ENCODE data around the gene NRM.
"Not testable (repeated sequence)": the region's sequence is repeated elsewhere in the genome, so short reads cannot be mapped to it uniquely, and the experiment has no call there.

NRM gene

GRCh38 chr6:30683183-30683979, 7.4 kb downstream of the NRM start:
- DNase-seq (ENCODE audit: low read depth in 1 of 2, low spot score in 1 of 2), result no peak
- in situ Hi-C loops (cut with HindIII; ENCODE audit: low pct_unique_long_range_greater_than_20kb, low sequenced_read_pairs), result no loop called here
- TF ChIP-seq JUND (IDR thresholded peaks at IDR 0.05; ENCODE audit: low read depth), result no peak

- in situ Hi-C loops (cut with HindIII; ENCODE audit: low pct_unique_long_range_greater_than_20kb, low sequenced_read_pairs), result no loop called here
- TF ChIP-seq JUND (IDR thresholded peaks at IDR 0.05; ENCODE audit: low read depth), result no peak
- DNase-seq (ENCODE audit: low read depth in 1 of 2, low spot score in 1 of 2), result no peak
Observed at GRCh38 chr6:30682143-30683117, 8.4 kb downstream of the NRM start.

GRCh38 chr6:30681766-30682142, 9.0 kb downstream of the NRM start:
- no peak for TF ChIP-seq JUND (IDR thresholded peaks at IDR 0.05; ENCODE audit: low read depth)
- in situ Hi-C loops (cut with HindIII; ENCODE audit: low pct_unique_long_range_greater_than_20kb, low sequenced_read_pairs), result no loop called here
- no peak for DNase-seq (ENCODE audit: low read depth in 1 of 2, low spot score in 1 of 2)

- in situ Hi-C loops (cut with HindIII; ENCODE audit: low pct_unique_long_range_greater_than_20kb, low sequenced_read_pairs), result no loop called here
- no peak for TF ChIP-seq JUND (IDR thresholded peaks at IDR 0.05; ENCODE audit: low read depth)
- no peak for DNase-seq (ENCODE audit: low read depth in 1 of 2, low spot score in 1 of 2)
Observed at GRCh38 chr6:30679765-30680535, 10.8 kb downstream of the NRM start.

GRCh38 chr6:30678964-30679726, 11.6 kb downstream of the NRM start:
- DNase-seq (ENCODE audit: low read depth in 1 of 2, low spot score in 1 of 2), result peak; percentile 71 to 83

GRCh38 chr6:30676660-30677285, 14.0 kb downstream of the NRM start:
- no peak for TF ChIP-seq JUND (IDR thresholded peaks at IDR 0.05; ENCODE audit: low read depth)
- in situ Hi-C loops (cut with HindIII; ENCODE audit: low pct_unique_long_range_greater_than_20kb, low sequenced_read_pairs), result no loop called here
- no peak for DNase-seq (ENCODE audit: low read depth in 1 of 2, low spot score in 1 of 2)

More at GRCh38 chr6:30678964-30679726, 11.6 kb downstream of the NRM start:
- in situ Hi-C loops (cut with HindIII; ENCODE audit: low pct_unique_long_range_greater_than_20kb, low sequenced_read_pairs), result no loop called here
- TF ChIP-seq JUND (IDR thresholded peaks at IDR 0.05; ENCODE audit: low read depth), result no peak

- in situ Hi-C loops (cut with HindIII; ENCODE audit: low pct_unique_long_range_greater_than_20kb, low sequenced_read_pairs), result no loop called here
- TF ChIP-seq JUND (IDR thresholded peaks at IDR 0.05; ENCODE audit: low read depth), result no peak
Observed at GRCh38 chr6:30672445-30673253, 18.1 kb downstream of the NRM start, which contains the start of gene DHX16. Gene DHX16 (minus strand): TSS chr6:30673006. CDS start chr6:30672841, 165 bp downstream.

GRCh38 chr6:30670760-30671527, 19.8 kb downstream of the NRM start:
- no peak for TF ChIP-seq JUND (IDR thresholded peaks at IDR 0.05; ENCODE audit: low read depth)
- in situ Hi-C loops (cut with HindIII; ENCODE audit: low pct_unique_long_range_greater_than_20kb, low sequenced_read_pairs), result no loop called here
- DNase-seq (ENCODE audit: low read depth in 1 of 2, low spot score in 1 of 2), result no peak

More at GRCh38 chr6:30672445-30673253, 18.1 kb downstream of the NRM start, which contains the start of gene DHX16:
- DNase-seq (ENCODE audit: low read depth in 1 of 2, low spot score in 1 of 2), result peak; percentile 87 to 99

- in situ Hi-C loops (cut with HindIII; ENCODE audit: low pct_unique_long_range_greater_than_20kb, low sequenced_read_pairs), result not testable (repeated sequence)
Observed at GRCh38 chr6:30666300-30666699, 24.5 kb downstream of the NRM start.

More at GRCh38 chr6:30666300-30666699, 24.5 kb downstream of the NRM start:
- DNase-seq (ENCODE audit: low read depth in 1 of 2, low spot score in 1 of 2), result not testable (repeated sequence)
